DOHH2 (cell line): ENCODE data around the gene MMAB.

Experiments used
- H3F3A ChIP-seq: fragments of 200-600 bp; sonication (generic), shearing (Covaris generic); 2 replicates; pipeline ENCODE4 v1.6.0; 2016; ENCODE audit warnings: antibody characterized with exemption, mild to moderate bottlenecking; ENCODE audit not compliant: control insufficient read depth, insufficient read depth
- H3K27ac ChIP-seq: fragments of 200-600 bp; sonication (generic); 2 replicates; pipeline ENCODE4 v1.5.1; 2014; ENCODE audit warnings: low read depth, mild to moderate bottlenecking, low read length, moderate library complexity
- H3K27me3 ChIP-seq: fragments of 200-600 bp; sonication (generic); 2 replicates; pipeline ENCODE4 v1.6.1; 2014; ENCODE audit warnings: mild to moderate bottlenecking, low read length, mixed read lengths; ENCODE audit not compliant: control insufficient read depth
- H3K36me3 ChIP-seq: fragments of 200-600 bp; sonication (generic); 2 replicates; pipeline ENCODE4 v1.6.1; 2014; ENCODE audit warnings: mild to moderate bottlenecking, low read length, moderate library complexity, mixed read lengths; ENCODE audit not compliant: control insufficient read depth
- H3K4me1 ChIP-seq: fragments of 200-600 bp; sonication (generic); 2 replicates; pipeline ENCODE4 v1.6.1; 2014; ENCODE audit warnings: mild to moderate bottlenecking, low read length, mixed read lengths; ENCODE audit not compliant: control insufficient read depth
- H3K4me2 ChIP-seq: fragments of 200-600 bp; sonication (generic); 2 replicates; pipeline ENCODE4 v1.6.0; 2014; ENCODE audit warnings: mild to moderate bottlenecking, low read length, moderate library complexity
- H3K4me3 ChIP-seq: fragments of 200-600 bp; sonication (generic); 2 replicates; pipeline ENCODE4 v1.5.1; 2014; ENCODE audit warnings: mild to moderate bottlenecking, low read length, mixed read lengths
- H3K79me2 ChIP-seq: fragments of 200-600 bp; sonication (generic); 2 replicates; pipeline ENCODE4 v1.6.1; 2014; ENCODE audit warnings: mild to moderate bottlenecking, low read length, mixed read lengths; ENCODE audit not compliant: control insufficient read depth
- H3K9me2 ChIP-seq: fragments of 200-600 bp; sonication (generic); replicated peaks from 2 replicates; pipeline ENCODE4 v1.6.1; 2014; ENCODE audit warnings: mild to moderate bottlenecking, low read length, mixed read lengths; ENCODE audit not compliant: control insufficient read depth
- H3K9me3 ChIP-seq: fragments of 200-600 bp; sonication (generic); 2 replicates; pipeline ENCODE4 v1.6.1; 2014; ENCODE audit warnings: antibody characterized with exemption, low read length, mixed read lengths; ENCODE audit not compliant: control insufficient read depth, insufficient read depth
- H4K20me1 ChIP-seq: fragments of 200-600 bp; sonication (generic); 2 replicates; pipeline ENCODE4 v1.6.0; 2014; ENCODE audit warnings: low read depth, mild to moderate bottlenecking, antibody characterized with exemption, low read length, moderate library complexity; ENCODE audit not compliant: control insufficient read depth, insufficient read depth
- EZH2phosphoT487 ChIP-seq: fragments of 200-600 bp; sonication (generic); IDR thresholded peaks from 2 replicates; pipeline ENCODE4 v1.6.1; 2017; ENCODE audit warnings: borderline replicate concordance, mild to moderate bottlenecking, antibody characterized with exemption, low read length, moderate library complexity, mixed read lengths
- TF ChIP-seq, protein P1 (sequence below): fragments of 200-600 bp; sonication (generic); IDR thresholded peaks from one replicate; pipeline ENCODE4 v1.5.1; 2014; ENCODE audit warnings: antibody characterized with exemption, mild to moderate bottlenecking, low read depth, low read length; ENCODE audit not compliant: poor library complexity, severe bottlenecking

Gene MMAB

GRCh38 chr12:109523504-109523903, 49.8 kb downstream of the MMAB start:
- peaks cover 14% of the 10 kb centered on the region for H3K36me3 ChIP-seq
- H3K4me3 ChIP-seq = no peak overlapping the region
- no peaks in the 10 kb centered on the region for H3K9me3 ChIP-seq
- TF ChIP-seq, protein P1, sequence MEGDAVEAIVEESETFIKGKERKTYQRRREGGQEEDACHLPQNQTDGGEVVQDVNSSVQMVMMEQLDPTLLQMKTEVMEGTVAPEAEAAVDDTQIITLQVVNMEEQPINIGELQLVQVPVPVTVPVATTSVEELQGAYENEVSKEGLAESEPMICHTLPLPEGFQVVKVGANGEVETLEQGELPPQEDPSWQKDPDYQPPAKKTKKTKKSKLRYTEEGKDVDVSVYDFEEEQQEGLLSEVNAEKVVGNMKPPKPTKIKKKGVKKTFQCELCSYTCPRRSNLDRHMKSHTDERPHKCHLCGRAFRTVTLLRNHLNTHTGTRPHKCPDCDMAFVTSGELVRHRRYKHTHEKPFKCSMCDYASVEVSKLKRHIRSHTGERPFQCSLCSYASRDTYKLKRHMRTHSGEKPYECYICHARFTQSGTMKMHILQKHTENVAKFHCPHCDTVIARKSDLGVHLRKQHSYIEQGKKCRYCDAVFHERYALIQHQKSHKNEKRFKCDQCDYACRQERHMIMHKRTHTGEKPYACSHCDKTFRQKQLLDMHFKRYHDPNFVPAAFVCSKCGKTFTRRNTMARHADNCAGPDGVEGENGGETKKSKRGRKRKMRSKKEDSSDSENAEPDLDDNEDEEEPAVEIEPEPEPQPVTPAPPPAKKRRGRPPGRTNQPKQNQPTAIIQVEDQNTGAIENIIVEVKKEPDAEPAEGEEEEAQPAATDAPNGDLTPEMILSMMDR = no peak
- TF ChIP-seq EZH2phosphoT487 = no peak
- H4K20me1 ChIP-seq = no peaks in the 10 kb centered on the region
- no peak overlapping the region for H3K27ac ChIP-seq
- no peaks in the 10 kb centered on the region for H3K27me3 ChIP-seq
- no peaks in the 10 kb centered on the region for H3K79me2 ChIP-seq
- no peak overlapping the region for H3K4me2 ChIP-seq
- H3F3A ChIP-seq = no peaks in the 10 kb centered on the region
- H3K9me2 ChIP-seq = no peaks in the 10 kb centered on the region
- H3K4me1 ChIP-seq = no peaks in the 10 kb centered on the region

- H3K4me2 ChIP-seq = no peak overlapping the region
- no peaks in the 10 kb centered on the region for H4K20me1 ChIP-seq
- peaks cover 18% of the 10 kb centered on the region for H3K36me3 ChIP-seq
- H3K27ac ChIP-seq = no peak overlapping the region
- TF ChIP-seq, protein P1 = no peak
- TF ChIP-seq EZH2phosphoT487 = no peak
- H3F3A ChIP-seq = no peaks in the 10 kb centered on the region
- H3K79me2 ChIP-seq = no peaks in the 10 kb centered on the region
- H3K9me3 ChIP-seq = no peaks in the 10 kb centered on the region
- no peaks in the 10 kb centered on the region for H3K27me3 ChIP-seq
- H3K9me2 ChIP-seq = no peaks in the 10 kb centered on the region
- H3K4me3 ChIP-seq = no peak overlapping the region
- no peaks in the 10 kb centered on the region for H3K4me1 ChIP-seq
Measured at GRCh38 chr12:109523071-109523470, 50.2 kb downstream of the MMAB start.

DNA sequence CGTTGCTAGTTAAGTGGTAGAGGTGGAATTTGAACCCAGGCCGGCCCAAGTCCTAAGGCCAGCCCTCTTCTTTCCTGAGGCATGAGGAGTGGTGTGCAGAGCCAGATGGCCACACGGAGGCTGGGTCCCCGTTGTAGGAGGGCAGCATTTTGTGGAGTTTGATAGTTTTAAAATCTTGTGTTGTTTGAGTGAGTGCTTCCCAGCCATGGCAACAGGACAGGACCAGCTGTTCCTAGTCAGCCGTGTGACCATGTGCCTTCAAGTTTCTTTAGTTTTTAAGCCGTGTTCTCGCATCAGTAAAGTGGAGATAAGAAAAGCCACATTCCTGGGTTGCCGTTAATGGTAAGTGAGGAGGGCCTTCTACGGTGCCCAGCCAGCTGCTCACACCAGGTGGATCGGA, 51.5 kb downstream of the MMAB start:
- no peak overlapping the region for H3K4me3 ChIP-seq
- peaks cover 25% of the 10 kb centered on the region for H3K36me3 ChIP-seq
- H3K79me2 ChIP-seq = no peaks in the 10 kb centered on the region
- H3F3A ChIP-seq = no peaks in the 10 kb centered on the region
- H3K9me3 ChIP-seq = no peaks in the 10 kb centered on the region
- no peak overlapping the region for H3K4me2 ChIP-seq
- no peaks in the 10 kb centered on the region for H3K27me3 ChIP-seq
- no peaks in the 10 kb centered on the region for H3K9me2 ChIP-seq
- no peaks in the 10 kb centered on the region for H4K20me1 ChIP-seq
- no peaks in the 10 kb centered on the region for H3K4me1 ChIP-seq
- TF ChIP-seq EZH2phosphoT487 = no peak
- TF ChIP-seq, protein P1 = no peak
- no peak overlapping the region for H3K27ac ChIP-seq

GRCh38 chr12:109519787-109520186, 53.5 kb downstream of the MMAB start:
- TF ChIP-seq, protein P1 = no peak
- no peak for TF ChIP-seq EZH2phosphoT487
- no peak overlapping the region for H3K4me3 ChIP-seq
- H3K79me2 ChIP-seq = no peaks in the 10 kb centered on the region
- H3K9me2 ChIP-seq = no peaks in the 10 kb centered on the region
- no peak overlapping the region for H3K4me2 ChIP-seq
- H3K4me1 ChIP-seq = no peaks in the 10 kb centered on the region
- H3F3A ChIP-seq = no peaks in the 10 kb centered on the region
- no peak overlapping the region for H3K27ac ChIP-seq
- H3K27me3 ChIP-seq = no peaks in the 10 kb centered on the region
- no peaks in the 10 kb centered on the region for H4K20me1 ChIP-seq
- peaks cover 25% of the 10 kb centered on the region for H3K36me3 ChIP-seq
- H3K9me3 ChIP-seq = no peaks in the 10 kb centered on the region
